K562 (cell line): Measurements from ENCODE around the gene RBM17. TPM values are rescaled to one million over a fixed set of nuclear protein-coding genes. Genes with fewer than 3 reads are reported as not detected.

Experiments used
- GABPA ChIP-seq: fragments of 200-800 bp; sonication (Bioruptor generic); conservative IDR thresholded peaks from 2 replicates; pipeline ENCODE4 v1.6.1; 2016; ENCODE audit warnings: low read depth, missing genetic modification characterization, missing compliant biosample characterization
- HMGN3 ChIP-seq: IDR thresholded peaks from 2 replicates; pipeline ENCODE4 v1.6.1; 2011; ENCODE audit warnings: borderline replicate concordance, low read depth, mild to moderate bottlenecking, mixed read lengths, low read length; ENCODE audit not compliant: insufficient read length; ENCODE audit errors: extremely low read depth
- MEIS2 ChIP-seq: fragments of 450-650 bp; IDR thresholded peaks from 2 replicates; pipeline ENCODE4 v1.6.1; 2014; ENCODE audit warnings: mild to moderate bottlenecking; ENCODE audit not compliant: partially characterized antibody
- MTA3 ChIP-seq: fragments of 450-650 bp; formaldehyde crosslinking; IDR thresholded peaks from 2 replicates; pipeline ENCODE4 v1.6.1; 2017; ENCODE audit warnings: mild to moderate bottlenecking, borderline replicate concordance
- NR3C1 ChIP-seq: sonication (generic); formaldehyde crosslinking; IDR thresholded peaks from 2 replicates; pipeline ENCODE4 v1.8.1; 2022; ENCODE audit warnings: missing genetic modification reagents
- SAFB ChIP-seq: fragments of 200-400 bp; formaldehyde crosslinking; IDR thresholded peaks from 2 replicates; pipeline ENCODE4 v1.6.1; 2017; ENCODE audit warnings: low read depth, low read length, borderline replicate concordance
- ZNF589 ChIP-seq: fragments of 200-800 bp; sonication (Bioruptor generic); IDR thresholded peaks from 2 replicates; pipeline ENCODE4 v1.6.1; 2016; ENCODE audit warnings: low read depth, missing genetic modification characterization, missing compliant biosample characterization
- polyA plus RNA-seq, 8 experiments: library from polyadenylated mRNA; depleted of rRNA in 4 of 8; stranded (reverse) in 5 of 8; unstranded in 3 of 8; fragments of >200 nt; fragmentation: Nextera tagmentation in 2 of 8; fragmentation: Illumina TruSeq in 1 of 8; extraction: Ambion mirVana in 2 of 8; extraction: Trizol in 1 of 8; gene quantifications; 2 replicates each; pipeline versions ENCODE4 v1.2.1 to v1.2.3, GENCODE V29; 2011 to 2014; ENCODE audit warnings: inconsistent platforms in 1 of 8, missing spikeins in 1 of 8
- total RNA-seq, 7 experiments: library from RNA; depleted of rRNA in 6 of 7; stranded (reverse); fragments of >200 nt in 6 of 7; fragmentation: Illumina TruSeq in 2 of 7; extraction: Trizol in 2 of 7; gene quantifications; 2 replicates each; pipeline versions ENCODE4 v1.2.1 to v1.2.3, GENCODE V29; 2011 to 2021; ENCODE audit warnings: low replicate concordance in 1 of 7
- TF ChIP-seq, protein P1 (sequence below): fragments of 250-450 bp; sonication (Bioruptor Pico); IDR thresholded peaks from 2 replicates; pipeline ENCODE4 v1.5.0; 2022; ENCODE audit warnings: mild to moderate bottlenecking
- TF ChIP-seq, protein P2 (sequence below), 2 experiments: fragments of 450-650 bp; IDR thresholded peaks; 2 replicates each; pipeline ENCODE4 v1.6.1; 2018; ENCODE audit warnings: mild to moderate bottlenecking in 2 of 2, low read depth in 1 of 2; ENCODE audit not compliant: partially characterized antibody in 2 of 2
- TF ChIP-seq, protein P3 (sequence below): IDR thresholded peaks from 2 replicates; pipeline ENCODE4 v1.6.1; 2014; ENCODE audit warnings: antibody characterized with exemption
- TF ChIP-seq, protein P4 (sequence below): fragments of 250-450 bp; sonication (Bioruptor Pico); IDR thresholded peaks from 2 replicates; pipeline ENCODE4 v1.5.0; 2021; ENCODE audit warnings: mild to moderate bottlenecking, borderline replicate concordance
- TF ChIP-seq, protein P5 (sequence below): sonication (generic); formaldehyde crosslinking; IDR thresholded peaks from 2 replicates; pipeline ENCODE4 v1.8.1; 2023; ENCODE audit warnings: mild to moderate bottlenecking, missing genetic modification reagents

The RBM17 gene
- total and polyA plus RNA-seq, 9 of the 15 experiments (the other 6 are each of a cell fraction or from before 2014, with no cell fraction given): 23.6 to 217 (median 124) TPM

DNA sequence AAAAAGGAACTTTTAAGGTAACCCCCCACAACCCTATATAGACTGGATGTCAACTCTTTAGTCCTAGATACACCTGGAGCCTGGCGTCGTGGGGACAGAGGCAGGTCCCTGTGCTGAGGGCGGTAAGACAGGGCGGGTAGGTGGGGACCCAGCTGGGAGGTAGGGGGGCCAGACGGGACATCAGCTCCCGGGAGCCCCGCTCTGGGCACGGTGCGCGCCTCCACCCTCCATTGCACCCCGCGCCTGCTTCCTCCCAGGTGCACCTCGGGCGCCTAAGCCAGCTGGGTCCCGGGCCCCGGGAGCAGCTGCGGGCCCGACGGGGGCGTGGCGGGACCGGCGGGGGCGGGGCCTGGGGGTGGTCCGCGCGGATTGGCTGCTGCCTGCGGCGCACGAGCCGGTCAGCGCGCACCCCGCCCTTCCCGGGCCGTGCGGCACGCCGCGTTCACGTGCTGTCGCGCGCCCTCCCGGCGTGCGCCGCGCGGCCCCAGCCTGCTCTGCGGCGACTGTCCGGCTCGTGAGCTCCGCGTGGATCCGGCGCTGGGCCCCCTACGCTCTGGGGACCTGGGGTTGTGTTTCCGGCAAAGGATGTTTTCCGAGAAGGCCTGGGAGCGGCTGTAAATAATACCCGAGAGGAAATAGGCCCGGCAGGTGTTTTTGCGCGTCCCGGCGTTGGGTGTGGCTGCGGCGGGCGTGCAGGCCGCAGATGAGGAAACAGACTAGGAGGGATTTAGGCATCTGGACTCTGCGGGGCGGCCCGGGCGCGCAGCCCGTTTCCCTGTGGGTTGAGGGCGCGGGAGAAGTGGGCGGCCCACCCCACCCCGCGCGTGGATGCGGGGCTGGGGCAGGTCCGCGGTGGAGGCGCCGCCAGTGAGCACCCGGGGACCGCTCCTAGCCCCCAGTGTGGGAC is 74.8 kb downstream of the RBM17 start (continued):
- TF ChIP-seq, protein P1, sequence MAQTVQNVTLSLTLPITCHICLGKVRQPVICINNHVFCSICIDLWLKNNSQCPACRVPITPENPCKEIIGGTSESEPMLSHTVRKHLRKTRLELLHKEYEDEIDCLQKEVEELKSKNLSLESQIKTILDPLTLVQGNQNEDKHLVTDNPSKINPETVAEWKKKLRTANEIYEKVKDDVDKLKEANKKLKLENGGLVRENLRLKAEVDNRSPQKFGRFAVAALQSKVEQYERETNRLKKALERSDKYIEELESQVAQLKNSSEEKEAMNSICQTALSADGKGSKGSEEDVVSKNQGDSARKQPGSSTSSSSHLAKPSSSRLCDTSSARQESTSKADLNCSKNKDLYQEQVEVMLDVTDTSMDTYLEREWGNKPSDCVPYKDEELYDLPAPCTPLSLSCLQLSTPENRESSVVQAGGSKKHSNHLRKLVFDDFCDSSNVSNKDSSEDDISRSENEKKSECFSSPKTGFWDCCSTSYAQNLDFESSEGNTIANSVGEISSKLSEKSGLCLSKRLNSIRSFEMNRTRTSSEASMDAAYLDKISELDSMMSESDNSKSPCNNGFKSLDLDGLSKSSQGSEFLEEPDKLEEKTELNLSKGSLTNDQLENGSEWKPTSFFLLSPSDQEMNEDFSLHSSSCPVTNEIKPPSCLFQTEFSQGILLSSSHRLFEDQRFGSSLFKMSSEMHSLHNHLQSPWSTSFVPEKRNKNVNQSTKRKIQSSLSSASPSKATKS (CRISPR knock-in tag): no peak
- peak; percentile 78; the same call in 1 of the 2 replicates for TF ChIP-seq ZNF589
- TF ChIP-seq MTA3: peak; percentile 77; the same call in 1 of the 2 replicates
- TF ChIP-seq, protein P2, sequence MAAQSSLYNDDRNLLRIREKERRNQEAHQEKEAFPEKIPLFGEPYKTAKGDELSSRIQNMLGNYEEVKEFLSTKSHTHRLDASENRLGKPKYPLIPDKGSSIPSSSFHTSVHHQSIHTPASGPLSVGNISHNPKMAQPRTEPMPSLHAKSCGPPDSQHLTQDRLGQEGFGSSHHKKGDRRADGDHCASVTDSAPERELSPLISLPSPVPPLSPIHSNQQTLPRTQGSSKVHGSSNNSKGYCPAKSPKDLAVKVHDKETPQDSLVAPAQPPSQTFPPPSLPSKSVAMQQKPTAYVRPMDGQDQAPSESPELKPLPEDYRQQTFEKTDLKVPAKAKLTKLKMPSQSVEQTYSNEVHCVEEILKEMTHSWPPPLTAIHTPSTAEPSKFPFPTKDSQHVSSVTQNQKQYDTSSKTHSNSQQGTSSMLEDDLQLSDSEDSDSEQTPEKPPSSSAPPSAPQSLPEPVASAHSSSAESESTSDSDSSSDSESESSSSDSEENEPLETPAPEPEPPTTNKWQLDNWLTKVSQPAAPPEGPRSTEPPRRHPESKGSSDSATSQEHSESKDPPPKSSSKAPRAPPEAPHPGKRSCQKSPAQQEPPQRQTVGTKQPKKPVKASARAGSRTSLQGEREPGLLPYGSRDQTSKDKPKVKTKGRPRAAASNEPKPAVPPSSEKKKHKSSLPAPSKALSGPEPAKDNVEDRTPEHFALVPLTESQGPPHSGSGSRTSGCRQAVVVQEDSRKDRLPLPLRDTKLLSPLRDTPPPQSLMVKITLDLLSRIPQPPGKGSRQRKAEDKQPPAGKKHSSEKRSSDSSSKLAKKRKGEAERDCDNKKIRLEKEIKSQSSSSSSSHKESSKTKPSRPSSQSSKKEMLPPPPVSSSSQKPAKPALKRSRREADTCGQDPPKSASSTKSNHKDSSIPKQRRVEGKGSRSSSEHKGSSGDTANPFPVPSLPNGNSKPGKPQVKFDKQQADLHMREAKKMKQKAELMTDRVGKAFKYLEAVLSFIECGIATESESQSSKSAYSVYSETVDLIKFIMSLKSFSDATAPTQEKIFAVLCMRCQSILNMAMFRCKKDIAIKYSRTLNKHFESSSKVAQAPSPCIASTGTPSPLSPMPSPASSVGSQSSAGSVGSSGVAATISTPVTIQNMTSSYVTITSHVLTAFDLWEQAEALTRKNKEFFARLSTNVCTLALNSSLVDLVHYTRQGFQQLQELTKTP (IDR thresholded peaks at IDR 0.05; ENCODE audit: low read depth in 1 of 2, partially characterized antibody in 2 of 2): peak in 1 of 2 experiments; percentile 90
- peak; percentile 71 for TF ChIP-seq MEIS2
- TF ChIP-seq, protein P3, sequence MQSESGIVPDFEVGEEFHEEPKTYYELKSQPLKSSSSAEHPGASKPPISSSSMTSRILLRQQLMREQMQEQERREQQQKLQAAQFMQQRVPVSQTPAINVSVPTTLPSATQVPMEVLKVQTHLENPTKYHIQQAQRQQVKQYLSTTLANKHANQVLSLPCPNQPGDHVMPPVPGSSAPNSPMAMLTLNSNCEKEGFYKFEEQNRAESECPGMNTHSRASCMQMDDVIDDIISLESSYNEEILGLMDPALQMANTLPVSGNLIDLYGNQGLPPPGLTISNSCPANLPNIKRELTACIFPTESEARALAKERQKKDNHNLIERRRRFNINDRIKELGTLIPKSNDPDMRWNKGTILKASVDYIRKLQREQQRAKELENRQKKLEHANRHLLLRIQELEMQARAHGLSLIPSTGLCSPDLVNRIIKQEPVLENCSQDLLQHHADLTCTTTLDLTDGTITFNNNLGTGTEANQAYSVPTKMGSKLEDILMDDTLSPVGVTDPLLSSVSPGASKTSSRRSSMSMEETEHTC: peak; percentile 75
- TF ChIP-seq, protein P4, sequence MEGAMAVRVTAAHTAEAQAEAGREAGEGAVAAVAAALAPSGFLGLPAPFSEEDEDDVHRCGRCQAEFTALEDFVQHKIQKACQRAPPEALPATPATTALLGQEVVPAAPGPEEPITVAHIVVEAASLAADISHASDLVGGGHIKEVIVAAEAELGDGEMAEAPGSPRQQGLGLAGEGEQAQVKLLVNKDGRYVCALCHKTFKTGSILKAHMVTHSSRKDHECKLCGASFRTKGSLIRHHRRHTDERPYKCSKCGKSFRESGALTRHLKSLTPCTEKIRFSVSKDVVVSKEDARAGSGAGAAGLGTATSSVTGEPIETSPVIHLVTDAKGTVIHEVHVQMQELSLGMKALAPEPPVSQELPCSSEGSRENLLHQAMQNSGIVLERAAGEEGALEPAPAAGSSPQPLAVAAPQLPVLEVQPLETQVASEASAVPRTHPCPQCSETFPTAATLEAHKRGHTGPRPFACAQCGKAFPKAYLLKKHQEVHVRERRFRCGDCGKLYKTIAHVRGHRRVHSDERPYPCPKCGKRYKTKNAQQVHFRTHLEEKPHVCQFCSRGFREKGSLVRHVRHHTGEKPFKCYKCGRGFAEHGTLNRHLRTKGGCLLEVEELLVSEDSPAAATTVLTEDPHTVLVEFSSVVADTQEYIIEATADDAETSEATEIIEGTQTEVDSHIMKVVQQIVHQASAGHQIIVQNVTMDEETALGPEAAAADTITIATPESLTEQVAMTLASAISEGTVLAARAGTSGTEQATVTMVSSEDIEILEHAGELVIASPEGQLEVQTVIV (CRISPR knock-in tag): peak; percentile 78; the same call in 1 of the 2 replicates
- peak; percentile 90 for TF ChIP-seq GABPA (tag)
- TF ChIP-seq, protein P5, sequence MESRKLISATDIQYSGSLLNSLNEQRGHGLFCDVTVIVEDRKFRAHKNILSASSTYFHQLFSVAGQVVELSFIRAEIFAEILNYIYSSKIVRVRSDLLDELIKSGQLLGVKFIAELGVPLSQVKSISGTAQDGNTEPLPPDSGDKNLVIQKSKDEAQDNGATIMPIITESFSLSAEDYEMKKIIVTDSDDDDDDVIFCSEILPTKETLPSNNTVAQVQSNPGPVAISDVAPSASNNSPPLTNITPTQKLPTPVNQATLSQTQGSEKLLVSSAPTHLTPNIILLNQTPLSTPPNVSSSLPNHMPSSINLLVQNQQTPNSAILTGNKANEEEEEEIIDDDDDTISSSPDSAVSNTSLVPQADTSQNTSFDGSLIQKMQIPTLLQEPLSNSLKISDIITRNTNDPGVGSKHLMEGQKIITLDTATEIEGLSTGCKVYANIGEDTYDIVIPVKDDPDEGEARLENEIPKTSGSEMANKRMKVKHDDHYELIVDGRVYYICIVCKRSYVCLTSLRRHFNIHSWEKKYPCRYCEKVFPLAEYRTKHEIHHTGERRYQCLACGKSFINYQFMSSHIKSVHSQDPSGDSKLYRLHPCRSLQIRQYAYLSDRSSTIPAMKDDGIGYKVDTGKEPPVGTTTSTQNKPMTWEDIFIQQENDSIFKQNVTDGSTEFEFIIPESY (CRISPR knock-in tag): 0 out of 2 replicates have a peak, but pooled peaks have one; percentile 15
- TF ChIP-seq HMGN3: peak; percentile 97
- peak; percentile 84 for TF ChIP-seq SAFB
- TF ChIP-seq NR3C1 (CRISPR knock-in tag): peak; percentile 53; the same call in 1 of the 2 replicates
